ENCODE data around the gene PAPPA. TPM values are rescaled to one million over a fixed set of nuclear protein-coding genes. Genes with fewer than 3 reads are reported as not detected.

Gene PAPPA
- total and polyA plus RNA-seq, 2 of the 8 experiments (the other 6 are each of a cell fraction or from before 2014, with no cell fraction given) = 0.18 to 0.63 TPM

- FAIRE-seq = no peak
- Histone ChIP-seq H3K27ac (ENCODE audit: low read depth, low read length) (no peak overlapping the region), H4K8ac (ENCODE audit: extremely low read depth, insufficient read depth, low read length) (no peak overlapping the region)
Observed at GRCh38 chr9:116236979-116237378, 83.4 kb downstream of the PAPPA start.

More at GRCh38 chr9:116236979-116237378, 83.4 kb downstream of the PAPPA start:
- no peak for TF ChIP-seq SP2 (IDR thresholded peaks at IDR 0.05; ENCODE audit: low read length)
- no peak for TF ChIP-seq TAF7 (optimal IDR thresholded peaks at IDR 0.05; ENCODE audit: borderline replicate concordance, low read depth, low read length)
- no peak for TF ChIP-seq PHF8 (conservative IDR thresholded peaks at IDR 0.05; ENCODE audit: low read depth, low read length)
- TF ChIP-seq CREB1 (IDR thresholded peaks at IDR 0.05) = no peak
- no peak for TF ChIP-seq TAF1 (IDR thresholded peaks at IDR 0.05; ENCODE audit: low read depth, low read length)
- TF ChIP-seq TEAD4 (IDR thresholded peaks at IDR 0.05; ENCODE audit: low read depth, low read length) = no peak
- TF ChIP-seq SP4 (IDR thresholded peaks at IDR 0.05; ENCODE audit: low read length) = no peak
- no peak for TF ChIP-seq SIN3A (conservative IDR thresholded peaks at IDR 0.05 in 1 of 2, IDR thresholded peaks at IDR 0.05 in 1 of 2; ENCODE audit: low read depth in 1 of 2, low read length in 2 of 2)
- TF ChIP-seq ATF2 (IDR thresholded peaks at IDR 0.05; ENCODE audit: low read length) = no peak
- TF ChIP-seq GTF2F1 (IDR thresholded peaks at IDR 0.05; ENCODE audit: borderline replicate concordance, low read depth, low read length) = no peak
- TF ChIP-seq TCF12 (IDR thresholded peaks at IDR 0.05; ENCODE audit: low read depth, low read length) = no peak
- TF ChIP-seq RXRA (IDR thresholded peaks at IDR 0.05; ENCODE audit: insufficient read depth, low read depth, low read length) = no peak
- no peak for TF ChIP-seq YY1 (IDR thresholded peaks at IDR 0.05; ENCODE audit: low read depth, low read length)
- Histone ChIP-seq H3K79me1 (ENCODE audit: low read depth, low read length) (no peaks in the 10 kb centered on the region), H3K9ac (replicated peaks in 1 of 4; ENCODE audit: extremely low read depth in 1 of 4, low read depth in 3 of 4, low read length in 3 of 4) (no peak overlapping the region), H2BK5ac (ENCODE audit: low read depth, low read length) (no peak overlapping the region), H3K4me3 (ENCODE audit: extremely low read depth in 1 of 4, insufficient read depth in 2 of 4, low read depth in 3 of 4, low read length in 4 of 4) (no peak overlapping the region), H3K36me3 (ENCODE audit: control insufficient read depth in 2 of 4, insufficient read depth in 4 of 4, low read length in 3 of 4) (no peaks in the 10 kb centered on the region), H2BK20ac (ENCODE audit: low read length) (no peak overlapping the region), H3K56ac (replicated peaks; ENCODE audit: insufficient read length, low read depth, low read length) (no peak overlapping the region), H2AFZ (ENCODE audit: low read length) (no peak overlapping the region), H3K23me2 (ENCODE audit: low read depth, low read length) (no peaks in the 10 kb centered on the region), H4K5ac (ENCODE audit: insufficient read length, low read depth, low read length) (no peak overlapping the region), H3K79me2 (ENCODE audit: control insufficient read depth in 1 of 2, insufficient read depth in 2 of 2, low read length in 2 of 2) (no peaks in the 10 kb centered on the region), H3K23ac (ENCODE audit: insufficient read length) (no peak overlapping the region), H2BK120ac (replicated peaks; ENCODE audit: low read depth, low read length) (no peak overlapping the region), H3K4ac (replicated peaks; ENCODE audit: insufficient read length, low read depth, low read length) (no peak overlapping the region), H3K4me1 (replicated peaks in 1 of 4; ENCODE audit: control insufficient read depth in 3 of 4, insufficient read depth in 4 of 4, low read length in 3 of 4) (no peaks in the 10 kb centered on the region), H3K4me2 (ENCODE audit: insufficient read depth in 1 of 2, low read depth in 2 of 2, low read length in 2 of 2) (no peak overlapping the region), H4K91ac (replicated peaks; ENCODE audit: insufficient read length, low read length) (no peak overlapping the region), H2BK12ac (ENCODE audit: low read depth, low read length) (no peak overlapping the region), H2AK5ac (ENCODE audit: low read depth, low read length) (no peak overlapping the region), H3K9me3 (ENCODE audit: insufficient read depth in 2 of 2, low read depth in 1 of 2, low read length in 1 of 2) (no peaks in the 10 kb centered on the region), H3K27me3 (replicated peaks in 1 of 4; ENCODE audit: control insufficient read depth in 3 of 4, extremely low read depth in 1 of 4, insufficient read depth in 3 of 4, low read length in 3 of 4) (no peaks in the 10 kb centered on the region), H3K18ac (ENCODE audit: extremely low read depth, low read length) (no peak overlapping the region), H3K14ac (ENCODE audit: insufficient read length) (no peak overlapping the region), H4K20me1 (replicated peaks in 1 of 2; ENCODE audit: control insufficient read depth in 1 of 2, insufficient read depth in 2 of 2, low read length in 2 of 2) (no peaks in the 10 kb centered on the region), H2BK15ac (ENCODE audit: low read length) (no peak overlapping the region)
- DNase-seq (ENCODE audit: low read depth in 1 of 2, low spot score in 2 of 2) = no peak
- ChIA-PET CTCF (ENCODE audit: partially characterized antibody) (no interaction called here), POLR2A (ENCODE audit: partially characterized antibody) (no interaction called here)

Data from H1 (cell line).